Neutrophil (primary cell): Measurements from ENCODE around the gene LAMA5.

Source experiments
- H3K27ac ChIP-seq: fragments of 200-600 bp; sonication (generic); 2 replicates; pipeline ENCODE4 v1.5.1; 2016; ENCODE audit warnings: mild to moderate bottlenecking, moderate library complexity
- H3K27me3 ChIP-seq: fragments of 200-600 bp; sonication (generic); 2 replicates; pipeline ENCODE4 v1.6.0; 2016; ENCODE audit warnings: mild to moderate bottlenecking
- H3K36me3 ChIP-seq: fragments of 200-600 bp; sonication (generic); 2 replicates; pipeline ENCODE4 v1.5.1; 2017
- H3K4me1 ChIP-seq, 2 experiments: fragments of 200-600 bp in 1 of 2; sonication (generic) in 1 of 2; 1 replicate in 1 of 2; 2 replicates in 1 of 2; pipeline versions ENCODE4 v1.5.1 to v1.6.1; 2013 to 2016; ENCODE audit warnings: low read depth in 1 of 2, low read length in 1 of 2, mild to moderate bottlenecking in 1 of 2, moderate library complexity in 1 of 2; ENCODE audit not compliant: control insufficient read depth in 1 of 2, insufficient read depth in 1 of 2
- H3K4me3 ChIP-seq, 2 experiments: fragments of 200-600 bp in 1 of 2; sonication (generic) in 1 of 2; 1 replicate in 1 of 2; 2 replicates in 1 of 2; pipeline ENCODE4 v1.5.1; 2013 to 2016; ENCODE audit warnings: low read depth in 1 of 2, low read length in 1 of 2, mild to moderate bottlenecking in 1 of 2, moderate library complexity in 1 of 2
- H3K9me3 ChIP-seq: fragments of 200-600 bp; sonication (generic); 2 replicates; pipeline ENCODE4 v1.5.1; 2016
- TF ChIP-seq, protein P1 (sequence below): fragments of 200-600 bp; sonication (generic); IDR thresholded peaks from 2 replicates; pipeline ENCODE4 v1.5.1; 2016; ENCODE audit warnings: antibody characterized with exemption

Gene LAMA5

DNA sequence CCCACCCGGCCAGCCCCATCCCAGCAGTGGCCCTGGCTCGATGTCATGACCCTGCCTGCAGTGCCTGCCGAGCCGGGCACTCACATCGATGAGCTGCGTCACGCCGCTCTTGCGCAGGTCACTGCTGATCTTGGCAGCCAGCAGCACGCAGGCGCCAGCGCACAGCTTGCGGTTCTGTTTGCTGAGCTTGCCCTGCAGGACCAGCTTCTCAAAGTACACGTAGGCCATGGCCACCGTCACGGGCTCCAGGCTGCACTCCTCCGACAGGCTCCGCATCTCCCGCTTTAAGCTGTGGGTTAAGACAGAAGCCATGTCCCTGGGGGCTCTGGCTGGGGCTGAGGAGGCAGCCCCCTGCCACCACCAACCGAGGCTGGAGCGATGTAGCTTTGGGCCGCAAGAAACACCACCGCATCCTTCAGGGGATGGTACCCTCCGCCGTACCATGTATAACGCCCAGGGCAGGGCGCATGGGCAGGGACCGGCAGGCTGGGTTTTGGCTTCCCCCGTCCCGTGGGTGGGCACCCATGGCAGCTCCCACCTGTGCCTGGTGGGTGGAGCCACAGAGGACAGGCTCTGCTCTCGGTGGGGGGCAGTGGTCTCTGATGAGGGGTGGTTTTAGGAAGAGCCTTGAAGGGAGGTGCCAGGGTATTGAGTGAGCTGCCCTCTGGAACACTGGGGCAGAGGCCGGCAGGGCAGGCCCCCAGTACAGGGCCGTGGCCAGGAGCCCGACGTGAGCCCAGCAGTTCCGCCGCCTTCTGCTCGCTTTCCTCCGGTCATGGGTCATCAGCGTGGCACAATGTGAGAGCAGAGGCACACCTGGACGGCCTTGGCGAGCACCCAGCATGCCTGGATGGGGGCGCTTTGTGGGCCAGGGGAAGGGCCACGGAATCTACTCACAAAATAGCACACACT, 24.3 kb upstream of the LAMA5 start:
- Histone ChIP-seq H3K27me3 (no peaks in the 10 kb centered on the region), H3K9me3 (no peaks in the 10 kb centered on the region), H3K4me3 (no peak overlapping the region), H3K36me3 (peaks cover 78% of the 10 kb centered on the region), H3K27ac (no peak overlapping the region), H3K4me1 (peaks cover 11 to 13% of the 10 kb centered on the region in 2 experiments)
- TF ChIP-seq, protein P1, sequence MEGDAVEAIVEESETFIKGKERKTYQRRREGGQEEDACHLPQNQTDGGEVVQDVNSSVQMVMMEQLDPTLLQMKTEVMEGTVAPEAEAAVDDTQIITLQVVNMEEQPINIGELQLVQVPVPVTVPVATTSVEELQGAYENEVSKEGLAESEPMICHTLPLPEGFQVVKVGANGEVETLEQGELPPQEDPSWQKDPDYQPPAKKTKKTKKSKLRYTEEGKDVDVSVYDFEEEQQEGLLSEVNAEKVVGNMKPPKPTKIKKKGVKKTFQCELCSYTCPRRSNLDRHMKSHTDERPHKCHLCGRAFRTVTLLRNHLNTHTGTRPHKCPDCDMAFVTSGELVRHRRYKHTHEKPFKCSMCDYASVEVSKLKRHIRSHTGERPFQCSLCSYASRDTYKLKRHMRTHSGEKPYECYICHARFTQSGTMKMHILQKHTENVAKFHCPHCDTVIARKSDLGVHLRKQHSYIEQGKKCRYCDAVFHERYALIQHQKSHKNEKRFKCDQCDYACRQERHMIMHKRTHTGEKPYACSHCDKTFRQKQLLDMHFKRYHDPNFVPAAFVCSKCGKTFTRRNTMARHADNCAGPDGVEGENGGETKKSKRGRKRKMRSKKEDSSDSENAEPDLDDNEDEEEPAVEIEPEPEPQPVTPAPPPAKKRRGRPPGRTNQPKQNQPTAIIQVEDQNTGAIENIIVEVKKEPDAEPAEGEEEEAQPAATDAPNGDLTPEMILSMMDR, result no peak

DNA sequence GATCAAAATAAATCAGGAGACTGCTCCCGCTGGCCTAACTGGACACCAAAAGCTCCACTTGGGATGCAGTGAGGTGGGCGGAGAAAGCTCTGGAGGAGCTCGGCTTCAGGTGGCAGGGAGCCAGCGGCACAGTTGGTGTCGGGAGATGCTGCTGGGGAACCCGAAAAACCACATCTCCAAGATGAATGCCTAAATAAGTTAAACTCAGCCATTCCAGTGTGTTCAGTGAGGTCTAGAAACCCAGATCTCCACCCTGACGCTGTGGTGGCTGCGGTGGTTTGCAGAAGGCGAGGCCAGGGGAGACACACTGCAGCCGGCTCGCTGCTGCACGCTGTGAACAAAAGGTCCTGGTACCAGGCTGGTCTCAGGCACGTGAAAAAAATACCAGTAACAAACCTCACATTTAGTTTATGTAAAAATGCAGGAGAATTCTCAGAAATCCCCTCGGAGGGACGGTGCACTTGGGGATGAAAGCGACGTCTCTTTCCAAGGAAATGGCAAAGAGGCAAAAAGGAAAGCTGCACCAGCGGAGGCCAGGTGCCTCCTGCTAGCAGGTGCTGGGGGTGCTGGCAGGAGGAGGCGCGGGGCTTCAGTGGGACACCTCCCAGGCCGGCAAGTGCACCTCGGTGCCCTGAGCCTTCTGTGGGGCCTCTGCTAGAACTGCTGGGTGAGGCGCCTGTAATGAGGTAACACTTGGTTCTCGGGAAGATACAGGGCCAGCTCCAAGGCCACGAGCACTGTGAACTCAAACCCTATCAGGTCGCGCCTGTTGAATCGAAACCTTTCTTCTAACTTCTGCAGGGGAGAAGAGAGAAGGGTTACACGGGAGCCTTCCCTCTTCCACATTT, 23.4 kb upstream of the LAMA5 start:
- no peaks in the 10 kb centered on the region for H3K27me3 ChIP-seq
- TF ChIP-seq, protein P1, result no peak
- H3K27ac ChIP-seq, result no peak overlapping the region
- peaks cover 19 to 22% of the 10 kb centered on the region in 2 experiments for H3K4me1 ChIP-seq
- no peak overlapping the region for H3K4me3 ChIP-seq
- H3K9me3 ChIP-seq, result no peaks in the 10 kb centered on the region
- peaks cover 69% of the 10 kb centered on the region for H3K36me3 ChIP-seq

DNA sequence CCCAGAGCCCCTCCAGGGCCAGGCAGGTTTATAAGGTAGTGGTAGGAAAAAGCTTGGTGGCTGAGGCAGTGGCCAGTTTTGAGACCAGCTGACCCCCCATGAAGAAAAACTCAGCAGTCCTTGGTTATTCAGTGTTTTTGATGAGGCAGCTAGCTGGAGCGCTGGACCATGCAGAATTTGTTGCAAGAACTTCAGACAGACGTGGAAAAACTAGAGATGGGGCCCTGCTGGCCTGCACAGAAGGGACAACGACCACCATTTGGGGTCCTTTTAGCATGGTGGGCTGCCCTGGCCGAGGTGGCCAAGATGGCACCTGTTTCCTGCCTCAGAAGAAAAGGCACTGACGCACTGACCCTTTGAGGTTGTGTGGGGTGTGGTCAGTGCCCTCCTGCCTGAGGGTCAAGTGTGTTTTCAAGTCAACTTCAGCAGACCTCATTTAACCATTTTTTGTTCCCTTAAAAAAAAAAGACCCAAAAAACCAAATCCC, 22.5 kb upstream of the LAMA5 start:
- TF ChIP-seq, protein P1, result no peak
- peaks cover 63% of the 10 kb centered on the region for H3K36me3 ChIP-seq

DNA sequence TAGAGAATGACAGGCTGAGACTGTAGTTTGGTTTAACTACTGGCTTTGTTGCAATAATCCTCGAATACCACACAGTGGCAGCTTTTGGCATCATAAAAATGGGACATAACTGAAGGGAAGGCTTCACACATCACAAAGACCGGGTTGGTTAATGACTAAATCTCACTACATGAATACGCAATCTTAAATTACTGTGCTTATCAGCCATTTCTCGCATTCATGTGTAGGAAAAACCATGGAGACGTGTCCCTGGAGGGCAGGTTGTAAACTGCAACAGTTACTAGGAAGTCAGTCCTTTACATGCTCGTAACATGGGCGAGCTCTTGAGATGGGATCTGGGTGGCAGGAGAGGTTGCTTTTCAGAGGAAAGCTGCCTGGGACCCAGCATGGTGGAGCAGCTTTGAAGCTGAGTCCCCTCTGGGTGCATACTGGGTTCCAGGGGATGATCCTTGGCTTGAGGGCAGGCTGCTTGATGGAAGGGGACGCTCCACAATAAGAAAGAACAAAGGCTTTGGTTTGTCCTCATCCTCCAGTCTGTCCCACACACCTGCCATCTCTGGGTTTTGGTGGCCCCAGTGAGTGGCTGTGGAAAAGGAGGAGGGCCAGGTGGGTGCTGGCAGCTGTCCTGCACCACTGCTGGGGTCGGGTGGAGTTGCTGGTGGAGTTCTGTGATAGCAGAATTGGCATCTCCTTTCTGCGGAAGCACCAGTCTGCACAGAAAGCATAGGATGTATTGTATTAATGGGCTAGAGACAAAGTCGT, 21.9 kb upstream of the LAMA5 start:
- Histone ChIP-seq H3K4me3 (no peak overlapping the region), H3K4me1 (peaks cover 20 to 27% of the 10 kb centered on the region in 2 experiments), H3K27me3 (no peaks in the 10 kb centered on the region), H3K36me3 (peaks cover 57% of the 10 kb centered on the region), H3K27ac (no peak overlapping the region), H3K9me3 (no peaks in the 10 kb centered on the region)
- TF ChIP-seq, protein P1, result no peak

More for the DNA sequence above, 22.5 kb upstream of the LAMA5 start:
- Histone ChIP-seq H3K27ac (no peak overlapping the region), H3K9me3 (no peaks in the 10 kb centered on the region), H3K4me1 (peaks cover 20 to 27% of the 10 kb centered on the region in 2 experiments), H3K27me3 (no peaks in the 10 kb centered on the region), H3K4me3 (no peak overlapping the region)
